Measurements from ENCODE around the gene SPG11.

The SPG11 gene

GRCh38 chr15:44598066-44598465 lies 65.4 kb downstream of the SPG11 start:
- Histone ChIP-seq H3K9me3 (ENCODE audit: control insufficient read depth, low read depth, low read length) (no peaks in the 10 kb centered on the region), H3K4me1 (ENCODE audit: control insufficient read depth, low read depth, low read length) (no peaks in the 10 kb centered on the region), H3K9ac (ENCODE audit: low read length) (no peak overlapping the region), H3K4me3 (ENCODE audit: low read length) (no peak overlapping the region), H3K27me3 (ENCODE audit: control insufficient read depth, insufficient read depth, low read length) (no peaks in the 10 kb centered on the region), H3K27ac (ENCODE audit: low read length) (no peak overlapping the region), H3K36me3 (ENCODE audit: control insufficient read depth, low read depth, low read length) (peaks cover 35% of the 10 kb centered on the region)

- no peaks in the 10 kb centered on the region for H3K27me3 ChIP-seq (ENCODE audit: control insufficient read depth, insufficient read depth, low read length)
- peaks cover 35% of the 10 kb centered on the region for H3K36me3 ChIP-seq (ENCODE audit: control insufficient read depth, low read depth, low read length)
- H3K4me3 ChIP-seq (ENCODE audit: low read length) = no peak overlapping the region
- no peaks in the 10 kb centered on the region for H3K9me3 ChIP-seq (ENCODE audit: control insufficient read depth, low read depth, low read length)
- no peaks in the 10 kb centered on the region for H3K4me1 ChIP-seq (ENCODE audit: control insufficient read depth, low read depth, low read length)
- H3K27ac ChIP-seq (ENCODE audit: low read length) = no peak overlapping the region
- no peak overlapping the region for H3K9ac ChIP-seq (ENCODE audit: low read length)
Measured at GRCh38 chr15:44596511-44597010, 66.9 kb downstream of the SPG11 start.

GRCh38 chr15:44595656-44596510 lies 67.6 kb downstream of the SPG11 start:
- H3K36me3 ChIP-seq (ENCODE audit: control insufficient read depth, low read depth, low read length) = peaks cover 39% of the 10 kb centered on the region
- no peak overlapping the region for H3K27ac ChIP-seq (ENCODE audit: low read length)
- no peaks in the 10 kb centered on the region for H3K9me3 ChIP-seq (ENCODE audit: control insufficient read depth, low read depth, low read length)
- no peak overlapping the region for H3K4me3 ChIP-seq (ENCODE audit: low read length)
- H3K27me3 ChIP-seq (ENCODE audit: control insufficient read depth, insufficient read depth, low read length) = no peaks in the 10 kb centered on the region
- H3K9ac ChIP-seq (ENCODE audit: low read length) = no peak overlapping the region
- H3K4me1 ChIP-seq (ENCODE audit: control insufficient read depth, low read depth, low read length) = no peaks in the 10 kb centered on the region

- Histone ChIP-seq H3K36me3 (ENCODE audit: control insufficient read depth, low read depth, low read length) (peaks cover 43% of the 10 kb centered on the region), H3K27ac (ENCODE audit: low read length) (no peak overlapping the region)
Measured at GRCh38 chr15:44595246-44595645, 68.2 kb downstream of the SPG11 start.

GRCh38 chr15:44593042-44593736 lies 70.3 kb downstream of the SPG11 start:
- H3K27me3 ChIP-seq (ENCODE audit: control insufficient read depth, insufficient read depth, low read length) = no peaks in the 10 kb centered on the region
- H3K9ac ChIP-seq (ENCODE audit: low read length) = no peak overlapping the region
- H3K4me3 ChIP-seq (ENCODE audit: low read length) = no peak overlapping the region
- no peaks in the 10 kb centered on the region for H3K9me3 ChIP-seq (ENCODE audit: control insufficient read depth, low read depth, low read length)
- H3K27ac ChIP-seq (ENCODE audit: low read length) = no peak overlapping the region
- no peaks in the 10 kb centered on the region for H3K4me1 ChIP-seq (ENCODE audit: control insufficient read depth, low read depth, low read length)
- H3K36me3 ChIP-seq (ENCODE audit: control insufficient read depth, low read depth, low read length) = peaks cover 58% of the 10 kb centered on the region

More at GRCh38 chr15:44595246-44595645, 68.2 kb downstream of the SPG11 start:
- H3K4me1 ChIP-seq (ENCODE audit: control insufficient read depth, low read depth, low read length) = no peaks in the 10 kb centered on the region
- no peaks in the 10 kb centered on the region for H3K27me3 ChIP-seq (ENCODE audit: control insufficient read depth, insufficient read depth, low read length)
- H3K4me3 ChIP-seq (ENCODE audit: low read length) = no peak overlapping the region
- H3K9me3 ChIP-seq (ENCODE audit: control insufficient read depth, low read depth, low read length) = no peaks in the 10 kb centered on the region
- no peak overlapping the region for H3K9ac ChIP-seq (ENCODE audit: low read length)

GRCh38 chr15:44591326-44591725 lies 72.1 kb downstream of the SPG11 start:
- peaks cover 61% of the 10 kb centered on the region for H3K36me3 ChIP-seq (ENCODE audit: control insufficient read depth, low read depth, low read length)
- no peaks in the 10 kb centered on the region for H3K27me3 ChIP-seq (ENCODE audit: control insufficient read depth, insufficient read depth, low read length)
- H3K27ac ChIP-seq (ENCODE audit: low read length) = no peak overlapping the region
- H3K9me3 ChIP-seq (ENCODE audit: control insufficient read depth, low read depth, low read length) = no peaks in the 10 kb centered on the region
- no peak overlapping the region for H3K9ac ChIP-seq (ENCODE audit: low read length)
- H3K4me1 ChIP-seq (ENCODE audit: control insufficient read depth, low read depth, low read length) = no peaks in the 10 kb centered on the region
- H3K4me3 ChIP-seq (ENCODE audit: low read length) = no peak overlapping the region

- no peaks in the 10 kb centered on the region for H3K27me3 ChIP-seq (ENCODE audit: control insufficient read depth, insufficient read depth, low read length)
Measured at GRCh38 chr15:44588541-44588940, 74.9 kb downstream of the SPG11 start.

GRCh38 chr15:44585633-44586032 lies 77.8 kb downstream of the SPG11 start:
- Histone ChIP-seq H3K4me3 (ENCODE audit: low read length) (no peak overlapping the region), H3K36me3 (ENCODE audit: control insufficient read depth, low read depth, low read length) (peaks cover 52% of the 10 kb centered on the region), H3K9ac (ENCODE audit: low read length) (no peak overlapping the region), H3K27me3 (ENCODE audit: control insufficient read depth, insufficient read depth, low read length) (no peaks in the 10 kb centered on the region), H3K27ac (ENCODE audit: low read length) (no peak overlapping the region), H3K4me1 (ENCODE audit: control insufficient read depth, low read depth, low read length) (no peaks in the 10 kb centered on the region), H3K9me3 (ENCODE audit: control insufficient read depth, low read depth, low read length) (no peaks in the 10 kb centered on the region)

More at GRCh38 chr15:44588541-44588940, 74.9 kb downstream of the SPG11 start:
- Histone ChIP-seq H3K36me3 (ENCODE audit: control insufficient read depth, low read depth, low read length) (peaks cover 52% of the 10 kb centered on the region), H3K27ac (ENCODE audit: low read length) (no peak overlapping the region), H3K4me3 (ENCODE audit: low read length) (no peak overlapping the region), H3K9me3 (ENCODE audit: control insufficient read depth, low read depth, low read length) (no peaks in the 10 kb centered on the region), H3K9ac (ENCODE audit: low read length) (no peak overlapping the region), H3K4me1 (ENCODE audit: control insufficient read depth, low read depth, low read length) (no peaks in the 10 kb centered on the region)

- no peaks in the 10 kb centered on the region for H3K4me1 ChIP-seq (ENCODE audit: control insufficient read depth, low read depth, low read length)
- H3K9ac ChIP-seq (ENCODE audit: low read length) = no peak overlapping the region
- H3K36me3 ChIP-seq (ENCODE audit: control insufficient read depth, low read depth, low read length) = peaks cover 44% of the 10 kb centered on the region
- H3K4me3 ChIP-seq (ENCODE audit: low read length) = no peak overlapping the region
- no peak overlapping the region for H3K27ac ChIP-seq (ENCODE audit: low read length)
- no peaks in the 10 kb centered on the region for H3K27me3 ChIP-seq (ENCODE audit: control insufficient read depth, insufficient read depth, low read length)
- H3K9me3 ChIP-seq (ENCODE audit: control insufficient read depth, low read depth, low read length) = no peaks in the 10 kb centered on the region
Measured at GRCh38 chr15:44584162-44584749, 79.2 kb downstream of the SPG11 start.

GRCh38 chr15:44580105-44580504 lies 83.4 kb downstream of the SPG11 start:
- H3K36me3 ChIP-seq (ENCODE audit: control insufficient read depth, low read depth, low read length) = peaks cover 16% of the 10 kb centered on the region
- H3K4me3 ChIP-seq (ENCODE audit: low read length) = no peak overlapping the region
- no peaks in the 10 kb centered on the region for H3K9me3 ChIP-seq (ENCODE audit: control insufficient read depth, low read depth, low read length)
- H3K27ac ChIP-seq (ENCODE audit: low read length) = no peak overlapping the region
- H3K4me1 ChIP-seq (ENCODE audit: control insufficient read depth, low read depth, low read length) = no peaks in the 10 kb centered on the region
- H3K9ac ChIP-seq (ENCODE audit: low read length) = no peak overlapping the region
- H3K27me3 ChIP-seq (ENCODE audit: control insufficient read depth, insufficient read depth, low read length) = no peaks in the 10 kb centered on the region

- no peak overlapping the region for H3K4me3 ChIP-seq (ENCODE audit: low read length)
- peaks cover 7% of the 10 kb centered on the region for H3K36me3 ChIP-seq (ENCODE audit: control insufficient read depth, low read depth, low read length)
- no peaks in the 10 kb centered on the region for H3K4me1 ChIP-seq (ENCODE audit: control insufficient read depth, low read depth, low read length)
- H3K9ac ChIP-seq (ENCODE audit: low read length) = no peak overlapping the region
- H3K27me3 ChIP-seq (ENCODE audit: control insufficient read depth, insufficient read depth, low read length) = no peaks in the 10 kb centered on the region
- no peak overlapping the region for H3K27ac ChIP-seq (ENCODE audit: low read length)
- H3K9me3 ChIP-seq (ENCODE audit: control insufficient read depth, low read depth, low read length) = no peaks in the 10 kb centered on the region
Measured at GRCh38 chr15:44574734-44575133, 88.7 kb downstream of the SPG11 start.

Data from iPS-18a (cell line).